Activated CD8-positive, alpha-beta memory T cell treated with anti-CD3 and anti-CD28 coated beads for 48 hours (primary cell): ENCODE results near the gene PRPSAP1.
A peak's percentile ranks its signal among the peaks of the same experiment; 100 is the strongest.

ENCODE experiments used
- DNase-seq, 3 experiments: peaks; one replicate each; pipeline ENCODE4 v3.0.0-alpha.2; 2020; ENCODE audit warnings: low read depth in 2 of 3, low spot score in 2 of 3

PRPSAP1 gene

GRCh38 chr17:76353599-76354316 is at the start of gene PRPSAP1:
Gene PRPSAP1 (minus strand): TSS chr17:76353916. CDS start chr17:76353703, 213 bp downstream.
- DNase-seq: peak; percentile 65 to 72 (median 67)

- DNase-seq: no peak
These were observed 49.0 kb upstream of the PRPSAP1 start for GRCh38 chr17:76402711-76403110.

- no peak for DNase-seq
These were observed 45.8 kb upstream of the PRPSAP1 start for GRCh38 chr17:76399175-76400172.

- DNase-seq: no peak
These were observed 44.9 kb upstream of the PRPSAP1 start for GRCh38 chr17:76398523-76399174.

- DNase-seq: peak; percentile 38 to 88 (median 82)
These were observed 44.2 kb upstream of the PRPSAP1 start for GRCh38 chr17:76397687-76398522.

GRCh38 chr17:76397184-76397583 is 43.5 kb upstream of the PRPSAP1 start:
- DNase-seq: no peak

- no peak for DNase-seq
These were observed 42.3 kb upstream of the PRPSAP1 start for GRCh38 chr17:76395980-76396379.

GRCh38 chr17:76394166-76394565 is 40.5 kb upstream of the PRPSAP1 start:
- no peak for DNase-seq

GRCh38 chr17:76391200-76391715 is 37.5 kb upstream of the PRPSAP1 start:
- DNase-seq: no peak

GRCh38 chr17:76390003-76390421 is 36.3 kb upstream of the PRPSAP1 start:
- no peak for DNase-seq

- DNase-seq: no peak
These were observed 35.5 kb upstream of the PRPSAP1 start for GRCh38 chr17:76388966-76389888.

GRCh38 chr17:76386966-76387765 is 33.5 kb upstream of the PRPSAP1 start:
- no peak for DNase-seq

GRCh38 chr17:76385892-76386786 is 32.4 kb upstream of the PRPSAP1 start:
- peak; percentile 65 to 89 (median 81) for DNase-seq

GRCh38 chr17:76384987-76385891 is 31.5 kb upstream of the PRPSAP1 start:
- peak; percentile 14 to 26 (median 22) for DNase-seq

GRCh38 chr17:76384222-76384986 is 30.7 kb upstream of the PRPSAP1 start, which contains the start of gene SPHK1:
Gene SPHK1 (plus strand): TSS chr17:76384609. CDS start chr17:76385645, 1,036 bp downstream.
- peak; percentile 42 to 57 (median 51) for DNase-seq
